Activated CD8-positive, alpha-beta memory T cell treated with anti-CD3 and anti-CD28 coated beads, Interleukin-2, amount 50 U/mL, for 4 hours (primary cell): ENCODE results near the gene CRNKL1.
A peak's percentile ranks its signal among the peaks of the same experiment; 100 is the strongest.

Experiments used
- DNase-seq: peaks from one replicate; pipeline ENCODE4 v3.0.0-alpha.2; 2020

Gene CRNKL1

DNA sequence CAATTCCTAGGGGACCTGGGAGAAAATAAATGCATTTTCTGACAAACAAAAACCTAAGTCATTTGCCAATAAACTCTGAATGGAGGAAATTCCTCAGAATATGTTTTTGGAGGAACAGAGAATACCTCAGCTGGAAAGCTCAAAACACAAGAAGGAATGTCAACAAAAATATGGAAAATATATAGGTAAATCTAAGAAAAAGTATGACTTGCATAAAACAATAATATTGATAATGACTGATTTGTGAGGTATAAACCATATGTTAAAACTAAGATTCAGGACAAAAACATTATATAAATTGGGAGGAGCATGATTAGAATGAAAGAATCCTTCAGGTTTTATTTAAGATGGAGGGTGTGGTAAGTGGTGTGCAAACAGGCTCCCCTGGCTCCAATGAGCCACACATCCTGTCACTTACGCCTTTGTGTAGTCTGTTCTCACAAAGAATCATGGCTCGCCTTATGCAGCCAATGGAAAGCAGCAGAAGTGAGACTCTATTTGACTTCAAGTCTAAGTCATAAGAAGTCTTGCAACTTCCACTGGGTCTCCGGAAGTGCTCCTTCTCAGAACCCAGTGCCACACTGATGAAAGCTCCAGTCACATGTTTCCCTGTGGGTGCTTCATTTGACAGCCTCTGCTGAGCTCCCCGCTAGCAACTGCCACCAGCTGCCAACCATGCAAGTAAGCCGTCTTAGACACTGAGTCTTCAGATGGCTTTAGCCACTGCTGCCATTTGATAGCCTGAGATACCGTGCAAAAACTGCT lies 8.2 kb upstream of the CRNKL1 start:
- no peak for DNase-seq

DNA sequence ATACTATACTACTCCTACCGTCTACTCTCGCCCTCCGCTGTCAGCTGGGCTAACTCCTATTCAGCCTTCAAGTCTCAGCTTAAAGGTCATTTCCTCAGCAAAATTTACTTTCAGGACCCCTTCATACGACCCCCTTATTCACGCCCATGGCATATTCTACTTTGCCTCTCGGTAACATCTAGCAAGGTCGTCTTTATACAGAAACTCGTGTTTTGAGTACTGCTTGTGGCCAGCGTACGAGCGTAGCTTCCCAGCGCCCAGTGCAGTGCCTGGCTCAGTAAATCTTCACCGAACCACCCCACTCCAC lies 546 bp downstream of the CRNKL1 start:
- no peak for DNase-seq

DNA sequence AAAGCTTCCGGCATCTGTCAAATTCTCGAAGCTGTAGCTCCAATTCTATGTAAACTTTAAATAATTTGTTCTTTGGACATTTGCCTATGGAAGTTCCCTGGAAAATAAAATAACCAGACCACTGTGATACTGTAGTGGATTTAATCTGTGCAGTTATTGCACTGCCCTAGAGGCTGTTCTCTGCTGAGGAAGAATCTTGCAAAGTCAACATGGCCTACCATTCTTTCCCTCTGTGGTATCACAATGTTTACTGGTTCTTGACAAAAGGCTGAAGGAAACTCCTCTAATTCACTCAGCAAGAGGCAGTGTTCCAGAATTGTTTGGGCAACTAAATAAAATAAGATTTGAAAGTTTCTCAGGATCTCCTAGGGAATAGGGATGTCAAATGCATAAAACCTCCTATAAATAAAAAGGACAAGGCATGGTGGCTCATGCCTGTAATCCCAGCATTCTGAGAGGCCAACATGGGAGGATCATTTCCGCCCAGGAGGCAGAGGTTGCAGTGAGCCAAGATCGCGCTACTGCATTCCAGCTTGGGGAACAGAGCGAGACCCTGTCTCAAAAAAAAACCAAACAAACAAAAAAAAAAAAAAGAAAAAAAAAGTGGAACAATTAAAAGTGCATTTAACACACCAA lies 12.4 kb downstream of the CRNKL1 start:
- DNase-seq: no peak

- DNase-seq: no peak
These were observed 13.7 kb downstream of the CRNKL1 start for GRCh38 chr20:20038586-20038985.

- no peak for DNase-seq
These were observed 14.3 kb downstream of the CRNKL1 start for GRCh38 chr20:20037960-20038359.

DNA sequence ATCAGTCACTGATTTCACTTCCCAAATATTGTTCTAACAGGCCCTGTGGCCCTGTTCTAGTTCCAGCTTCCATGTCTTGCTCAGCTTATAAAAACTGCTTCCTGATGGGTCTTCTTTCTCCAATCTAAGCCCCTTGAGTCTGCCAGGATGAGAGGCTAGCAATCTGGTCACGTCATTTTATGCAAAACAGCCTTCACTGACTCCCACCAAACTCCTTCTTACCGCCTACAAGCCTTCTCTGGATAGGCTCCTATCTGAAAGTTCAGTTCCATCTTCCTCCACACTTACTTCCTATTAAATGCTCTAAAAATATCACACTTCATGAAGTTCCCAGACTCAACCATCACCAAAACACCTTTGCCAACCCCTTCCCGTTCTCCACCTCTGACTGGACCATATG lies 15.5 kb downstream of the CRNKL1 start:
- no peak for DNase-seq

DNA sequence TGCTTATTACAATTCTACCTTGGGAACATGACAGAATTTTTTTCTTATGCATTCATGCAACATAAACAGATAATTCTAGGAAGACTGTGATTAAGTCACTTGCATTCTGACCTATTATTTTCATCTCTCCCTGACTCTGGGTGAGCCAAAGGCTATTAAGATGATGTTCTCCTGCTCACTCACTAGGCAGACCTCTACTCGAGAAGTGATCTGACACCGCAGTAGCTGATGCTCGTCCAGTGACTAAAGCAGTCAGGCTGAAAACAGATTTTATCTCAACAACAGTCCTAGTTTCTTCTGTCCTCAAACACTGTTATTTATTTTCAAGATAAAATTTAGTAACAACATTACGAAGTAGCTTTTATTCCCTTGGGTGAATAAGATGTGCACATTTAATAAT lies 17.8 kb downstream of the CRNKL1 start:
- DNase-seq: no peak

DNA sequence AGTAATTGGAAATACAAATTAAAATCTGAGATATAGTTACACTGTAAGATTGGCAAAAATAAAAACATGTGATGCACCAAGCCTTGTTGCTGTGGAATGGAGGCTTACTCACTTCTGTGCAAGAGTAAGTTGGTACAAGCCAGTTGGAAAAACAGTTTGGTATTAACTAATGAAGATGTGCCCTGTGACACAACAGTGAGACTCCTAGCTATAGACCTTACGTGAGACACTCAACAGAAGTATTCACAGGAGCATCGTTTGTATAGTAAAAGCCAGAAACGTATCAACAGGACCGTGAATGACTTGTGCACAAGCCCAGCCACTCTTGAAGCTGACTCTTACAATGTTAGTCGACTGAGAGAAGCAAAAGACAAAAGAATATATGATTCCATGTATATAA lies 20.5 kb downstream of the CRNKL1 start:
- DNase-seq: no peak

- no peak for DNase-seq
These were observed 25.0 kb downstream of the CRNKL1 start for GRCh38 chr20:20027284-20027683.

DNA sequence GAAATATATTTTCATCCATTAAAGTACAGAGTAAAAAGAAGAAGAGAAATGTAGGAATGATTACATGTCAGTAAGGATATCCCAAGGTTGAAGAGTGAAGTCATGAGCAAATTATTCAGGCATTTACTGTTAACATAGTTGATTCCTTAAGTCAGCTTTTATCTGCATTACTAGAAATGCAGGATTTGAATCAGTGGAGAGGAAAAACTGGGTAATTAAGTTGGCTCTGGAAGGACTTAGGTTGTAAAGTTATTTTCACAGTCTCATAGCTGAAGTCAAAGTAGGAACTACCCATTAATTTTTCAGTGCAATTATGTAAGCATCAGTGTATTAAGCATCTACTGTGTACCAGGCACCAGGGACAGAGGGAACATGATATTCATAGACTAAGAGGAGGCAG lies 27.3 kb downstream of the CRNKL1 start:
- no peak for DNase-seq

DNA sequence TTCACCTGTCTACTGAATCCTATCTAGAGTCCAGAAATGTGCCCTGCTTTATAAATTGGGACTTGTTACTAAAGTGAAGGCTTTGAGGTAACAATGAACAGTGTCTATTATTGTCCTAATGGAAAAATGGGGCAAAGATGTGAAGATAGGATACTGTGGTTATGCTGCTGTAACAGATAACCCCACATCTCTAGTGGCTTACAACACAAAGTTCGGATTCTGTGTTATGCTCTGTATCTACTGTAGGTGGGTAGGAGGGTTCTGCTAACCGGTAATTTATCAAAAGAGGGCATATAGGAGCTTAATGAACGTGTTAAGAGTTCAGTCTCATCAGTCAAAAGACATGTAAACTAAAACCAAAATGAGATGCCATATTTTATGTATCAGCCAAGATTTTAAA lies 28.9 kb downstream of the CRNKL1 start:
- no peak for DNase-seq

DNA sequence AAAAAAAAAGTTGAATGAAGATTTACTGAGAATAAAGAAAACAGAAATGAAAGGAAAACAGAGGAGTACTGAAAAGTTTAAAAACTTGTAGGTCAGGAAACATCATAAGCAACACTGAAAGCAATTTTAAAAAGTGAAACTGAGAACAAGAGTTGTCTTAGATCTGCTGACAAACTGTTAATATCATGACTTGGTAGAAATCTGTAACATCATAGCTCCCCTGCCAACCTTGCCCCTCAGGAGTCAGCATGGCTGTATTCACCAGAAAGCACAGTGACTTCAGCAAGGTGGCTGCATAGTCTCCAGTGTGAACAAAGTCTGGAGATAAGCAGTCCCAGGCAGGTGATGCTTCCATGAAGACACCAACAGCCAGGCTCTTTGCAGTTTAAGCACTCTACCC lies 29.8 kb downstream of the CRNKL1 start:
- no peak for DNase-seq

DNA sequence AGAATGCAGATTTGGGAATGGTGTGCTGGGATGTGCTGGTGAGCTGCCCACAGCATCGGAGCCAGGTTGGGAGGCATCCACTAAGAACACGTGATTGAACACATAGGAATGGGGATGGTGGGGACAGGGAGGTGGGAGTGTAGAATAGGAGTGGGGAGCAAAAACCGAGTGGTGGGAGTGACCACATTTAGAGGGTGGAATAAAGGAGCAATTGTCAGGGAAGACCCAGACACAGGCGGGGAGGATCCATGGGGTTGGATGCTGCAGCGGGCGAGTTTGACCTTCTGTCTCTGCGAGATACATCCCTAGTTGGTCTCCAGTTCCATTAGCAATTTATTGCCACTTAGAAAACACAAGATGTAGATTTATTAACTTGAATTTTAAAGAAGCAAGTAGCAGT lies 30.4 kb downstream of the CRNKL1 start:
- no peak for DNase-seq

GRCh38 chr20:20020908-20021307 lies 31.4 kb downstream of the CRNKL1 start:
- peak; percentile 24 for DNase-seq

GRCh38 chr20:20019123-20019522 lies 33.1 kb downstream of the CRNKL1 start:
- DNase-seq: no peak

GRCh38 chr20:20018366-20018765 lies 33.9 kb downstream of the CRNKL1 start:
- DNase-seq: no peak

DNA sequence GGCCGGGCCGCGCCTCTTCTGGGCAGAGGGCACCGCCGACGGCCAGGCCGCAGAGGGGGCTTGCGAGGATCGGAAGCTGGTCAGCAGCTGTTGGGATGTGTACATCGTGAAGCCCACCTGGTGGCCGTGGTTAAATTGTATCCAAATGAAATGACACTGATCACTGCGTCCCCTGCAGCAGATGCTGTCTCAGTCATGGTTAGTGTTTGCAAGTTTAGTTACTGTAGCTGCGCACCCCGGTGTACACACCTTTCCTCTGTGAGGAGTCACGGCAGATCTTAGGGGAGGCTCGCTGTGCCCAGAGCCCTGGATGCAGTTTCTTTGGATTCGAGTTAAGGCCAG lies 34.5 kb downstream of the CRNKL1 start:
- peak; percentile 17 for DNase-seq

- DNase-seq: peak; percentile 92
These were observed 35.0 kb downstream of the CRNKL1 start, which contains the start of gene NAA20 for GRCh38 chr20:20017001-20017843. Gene NAA20 (plus strand): TSS chr20:20017362. CDS start chr20:20017397, 35 bp downstream.

- no peak for DNase-seq
These were observed 37.6 kb downstream of the CRNKL1 start for GRCh38 chr20:20014659-20015058.

DNA sequence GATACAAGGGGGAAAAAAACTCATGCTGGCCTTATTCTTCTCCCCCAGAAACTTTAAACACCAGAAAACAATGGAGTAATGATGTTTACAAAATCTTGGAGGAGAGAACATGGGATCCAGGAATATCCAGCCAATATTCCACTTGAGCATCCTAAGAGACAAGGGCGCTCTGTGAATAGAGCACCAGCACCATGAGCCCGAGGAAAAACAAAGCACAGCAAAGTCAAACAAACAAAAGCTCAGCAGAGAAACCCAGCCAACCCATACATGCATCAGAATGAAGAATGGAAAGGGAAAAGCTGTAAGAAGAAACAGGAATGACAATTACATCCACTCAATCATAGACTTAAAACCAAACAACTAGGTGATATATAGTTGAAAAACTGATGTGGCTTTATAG lies 39.7 kb downstream of the CRNKL1 start:
- no peak for DNase-seq

DNA sequence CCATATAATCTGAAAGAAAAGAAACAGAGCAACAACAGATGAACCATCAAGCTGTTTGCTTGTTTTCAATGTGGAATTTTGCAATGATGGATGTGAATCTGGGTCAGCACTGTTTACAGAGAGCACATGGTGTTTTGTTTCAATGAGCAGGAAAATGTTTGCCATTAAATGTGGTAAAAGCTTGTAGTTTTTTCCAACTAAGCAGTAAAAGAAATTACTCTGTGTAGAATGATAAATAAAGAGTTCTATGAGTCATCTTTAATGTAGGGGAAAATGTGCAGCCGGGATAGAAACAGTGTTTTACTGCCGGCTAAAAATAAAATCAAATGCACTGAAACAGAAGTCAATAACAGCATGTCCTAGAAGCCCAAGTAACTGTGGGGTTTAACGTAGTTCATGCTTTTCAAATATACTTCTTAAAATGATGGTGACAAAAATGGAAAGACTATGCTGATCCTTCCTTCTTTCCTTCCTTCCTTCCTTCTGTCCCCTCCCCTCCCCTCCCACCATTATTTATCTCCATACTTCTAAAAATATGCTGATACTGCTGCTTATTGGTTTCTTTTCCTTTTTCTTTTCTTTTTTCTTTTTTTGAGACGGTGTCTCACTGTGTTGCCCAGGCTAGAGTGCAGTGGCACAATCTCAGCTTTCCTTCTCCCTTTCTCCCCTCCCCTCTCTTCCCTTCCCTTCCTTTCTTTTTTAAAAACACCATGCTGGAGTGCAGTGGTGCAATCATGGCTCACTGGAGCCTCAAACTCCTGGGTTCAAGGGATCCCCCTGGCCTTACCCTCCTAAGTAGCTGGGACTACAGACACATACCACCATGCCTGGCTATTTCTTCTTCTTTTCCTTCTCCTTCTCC lies 41.4 kb downstream of the CRNKL1 start:
- DNase-seq: no peak

GRCh38 chr20:20009784-20010253 lies 42.4 kb downstream of the CRNKL1 start:
- no peak for DNase-seq

DNA sequence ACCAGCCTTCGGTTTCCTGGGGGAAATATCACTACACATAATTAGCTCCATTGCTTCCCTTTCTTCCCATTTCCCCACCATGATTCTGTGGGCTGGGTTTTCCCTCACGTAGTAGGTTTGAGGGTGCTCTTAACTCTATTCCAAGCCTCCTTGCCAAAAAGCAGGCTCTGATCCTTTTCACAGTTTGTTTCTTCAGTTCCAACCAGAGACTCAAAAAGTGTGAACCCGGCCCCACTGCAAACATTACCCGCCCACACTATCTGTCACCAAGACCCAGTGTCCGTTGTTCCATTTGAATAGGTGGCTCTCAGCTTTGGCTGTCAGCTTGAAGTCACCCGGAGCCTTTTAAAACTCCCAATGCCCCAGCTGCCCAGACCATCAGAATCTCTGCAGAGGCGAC lies 46.9 kb downstream of the CRNKL1 start:
- DNase-seq: no peak
